ENCODE results near the gene USP22.

The USP22 gene

DNA sequence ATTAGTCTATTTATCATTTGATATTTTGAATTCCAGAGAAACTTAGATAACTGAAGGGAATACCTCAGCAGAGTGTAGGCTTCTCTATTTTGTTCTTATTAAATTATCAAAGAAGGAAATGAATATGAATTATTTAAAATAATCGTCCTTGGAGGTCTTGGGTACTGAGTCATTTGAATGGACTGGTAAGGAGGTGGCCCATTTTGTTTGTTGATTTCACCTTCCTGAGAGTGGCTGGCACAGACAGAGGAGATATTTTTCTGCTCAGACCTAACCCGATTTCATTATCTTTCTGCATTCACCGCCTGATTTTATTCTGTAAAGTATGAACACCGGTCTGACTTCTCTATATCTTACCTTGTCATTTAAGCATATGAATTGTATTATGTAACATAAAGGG lies 88.0 kb downstream of the USP22 start:
- TF ChIP-seq, protein P1, sequence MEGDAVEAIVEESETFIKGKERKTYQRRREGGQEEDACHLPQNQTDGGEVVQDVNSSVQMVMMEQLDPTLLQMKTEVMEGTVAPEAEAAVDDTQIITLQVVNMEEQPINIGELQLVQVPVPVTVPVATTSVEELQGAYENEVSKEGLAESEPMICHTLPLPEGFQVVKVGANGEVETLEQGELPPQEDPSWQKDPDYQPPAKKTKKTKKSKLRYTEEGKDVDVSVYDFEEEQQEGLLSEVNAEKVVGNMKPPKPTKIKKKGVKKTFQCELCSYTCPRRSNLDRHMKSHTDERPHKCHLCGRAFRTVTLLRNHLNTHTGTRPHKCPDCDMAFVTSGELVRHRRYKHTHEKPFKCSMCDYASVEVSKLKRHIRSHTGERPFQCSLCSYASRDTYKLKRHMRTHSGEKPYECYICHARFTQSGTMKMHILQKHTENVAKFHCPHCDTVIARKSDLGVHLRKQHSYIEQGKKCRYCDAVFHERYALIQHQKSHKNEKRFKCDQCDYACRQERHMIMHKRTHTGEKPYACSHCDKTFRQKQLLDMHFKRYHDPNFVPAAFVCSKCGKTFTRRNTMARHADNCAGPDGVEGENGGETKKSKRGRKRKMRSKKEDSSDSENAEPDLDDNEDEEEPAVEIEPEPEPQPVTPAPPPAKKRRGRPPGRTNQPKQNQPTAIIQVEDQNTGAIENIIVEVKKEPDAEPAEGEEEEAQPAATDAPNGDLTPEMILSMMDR (IDR thresholded peaks at IDR 0.05; ENCODE audit: low read depth, low read length) = no peak
- no peak overlapping the region for H3K4me3 ChIP-seq (ENCODE audit: low read depth, low read length)

DNA sequence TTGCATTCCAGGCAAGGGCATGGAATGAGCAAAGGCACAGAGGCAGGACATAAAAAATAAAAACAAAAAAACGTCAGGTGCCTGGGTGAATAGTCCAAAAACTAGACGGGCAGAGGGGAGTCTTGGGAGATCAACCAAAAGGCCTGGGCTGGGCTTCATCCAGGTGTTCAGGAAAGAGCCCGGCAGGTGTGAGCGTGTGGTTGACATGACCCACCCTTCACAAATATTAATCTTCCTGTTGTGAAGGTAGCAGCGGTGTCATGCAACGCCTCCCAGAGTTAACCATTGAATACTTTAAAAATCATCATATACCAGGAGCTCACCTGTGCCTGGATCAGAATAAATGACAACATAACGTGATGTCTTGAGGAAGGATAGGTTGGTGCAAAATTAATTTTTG lies 90.6 kb downstream of the USP22 start:
- TF ChIP-seq, protein P1 (IDR thresholded peaks at IDR 0.05; ENCODE audit: low read depth, low read length) = no peak
- H3K4me3 ChIP-seq (ENCODE audit: low read depth, low read length) = no peak overlapping the region
